ENCODE results near the gene MFAP4.

MFAP4 gene

DNA sequence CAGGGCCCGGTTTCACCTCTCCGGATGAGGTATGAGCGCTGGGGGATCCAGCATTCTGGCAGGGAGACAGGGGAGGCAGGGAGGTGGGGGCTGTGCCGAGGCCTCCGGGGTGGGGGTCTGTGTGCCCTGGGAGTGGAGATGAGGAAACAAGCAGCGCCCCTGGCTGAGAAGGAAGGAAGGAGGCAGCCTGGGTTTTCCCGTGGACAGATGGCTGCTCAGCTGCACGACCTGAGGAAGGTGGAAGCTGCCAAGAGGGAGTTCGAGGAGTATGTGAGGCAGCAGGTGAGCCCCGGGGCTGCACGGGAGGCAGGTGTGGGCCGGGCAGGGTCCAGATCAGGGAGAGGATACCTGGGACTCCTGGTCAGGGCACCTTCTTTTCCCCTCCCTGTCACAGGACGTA lies 28.3 kb upstream of the MFAP4 start:
- TF ChIP-seq TAF1 (IDR thresholded peaks at IDR 0.05; ENCODE audit: low read depth) (no peak), RAD21 (IDR thresholded peaks at IDR 0.05; ENCODE audit: low read depth) (no peak), FOXM1 (IDR thresholded peaks at IDR 0.05; ENCODE audit: borderline replicate concordance, low read depth) (no peak), YY1 (IDR thresholded peaks at IDR 0.05; ENCODE audit: low read depth) (no peak), CREB1 (IDR thresholded peaks at IDR 0.05; ENCODE audit: low read depth) (no peak), TEAD4 (IDR thresholded peaks at IDR 0.05) (no peak), EP300 (IDR thresholded peaks at IDR 0.05; ENCODE audit: borderline replicate concordance) (no peak), CEBPB (IDR thresholded peaks at IDR 0.05) (no peak), ZBTB7A (IDR thresholded peaks at IDR 0.05; ENCODE audit: low read depth) (no peak)

DNA sequence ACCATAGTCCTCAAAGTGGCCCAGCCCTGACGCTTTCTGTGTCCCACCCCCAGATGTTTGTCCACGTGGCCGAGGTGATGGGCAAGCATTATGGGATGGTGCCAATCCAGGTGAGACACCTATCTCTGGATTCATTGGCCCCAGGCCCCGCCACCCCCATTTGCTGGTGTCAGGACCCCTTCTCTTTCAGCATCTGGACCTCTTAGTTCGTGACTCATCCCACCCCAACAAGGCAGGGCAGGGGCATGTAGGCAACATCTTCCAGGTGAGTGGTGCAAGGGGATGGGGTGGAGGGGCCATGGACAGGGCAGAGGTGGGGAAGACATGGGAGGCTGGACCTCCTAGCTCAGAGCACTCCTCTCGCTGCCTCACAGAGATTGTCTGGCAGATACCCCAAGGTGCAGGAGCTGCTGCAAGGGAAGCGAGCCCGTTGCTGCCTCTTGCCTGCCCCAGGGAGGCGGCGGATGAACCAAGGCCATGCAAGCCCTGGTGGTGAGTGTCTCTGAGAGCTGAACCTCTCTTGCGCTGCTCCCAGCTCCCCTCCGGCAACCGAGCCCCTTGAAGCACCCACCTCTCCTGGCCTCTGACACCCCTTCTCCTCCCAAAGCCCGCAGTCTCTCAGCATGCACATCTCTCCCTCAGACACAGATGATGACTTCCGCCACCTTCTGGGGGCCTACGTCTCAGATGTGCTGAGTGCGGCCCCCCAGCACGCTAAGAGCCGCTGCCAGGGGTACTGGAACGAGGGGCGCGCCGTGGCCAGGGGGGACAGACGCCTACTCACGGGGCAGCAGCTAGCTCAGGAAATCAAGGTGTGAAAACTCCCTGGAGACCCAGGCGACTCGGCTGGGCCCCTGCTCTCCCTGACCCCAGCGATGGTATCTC lies 27.6 kb upstream of the MFAP4 start:
- TF ChIP-seq TAF1 (IDR thresholded peaks at IDR 0.05; ENCODE audit: low read depth): no peak
- no peak for TF ChIP-seq RAD21 (IDR thresholded peaks at IDR 0.05; ENCODE audit: low read depth)

DNA sequence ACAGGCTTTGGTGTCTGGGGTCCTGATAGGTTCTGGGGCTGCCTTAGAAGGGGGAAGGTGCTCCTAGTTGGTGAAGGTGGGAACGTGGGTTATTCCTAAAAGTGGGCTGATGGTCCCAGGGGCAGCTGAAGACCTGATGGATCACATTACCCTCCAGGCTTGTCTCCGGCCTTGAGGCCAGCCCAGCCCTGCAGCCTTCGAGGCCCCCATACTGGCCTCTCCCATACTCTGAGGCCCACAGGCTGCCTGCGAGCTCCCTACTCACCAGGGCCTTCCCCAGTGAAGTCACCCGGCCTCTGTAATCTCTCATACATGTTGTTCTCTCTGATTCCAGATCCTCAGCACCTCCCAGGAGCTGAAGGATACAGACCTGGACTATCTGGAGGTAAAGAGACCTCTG lies 26.8 kb upstream of the MFAP4 start:
- TF ChIP-seq ZBTB7A (IDR thresholded peaks at IDR 0.05; ENCODE audit: low read depth): no peak
- TF ChIP-seq FOXM1 (IDR thresholded peaks at IDR 0.05; ENCODE audit: borderline replicate concordance, low read depth): no peak
- TF ChIP-seq RAD21 (IDR thresholded peaks at IDR 0.05; ENCODE audit: low read depth): no peak
- no peak for TF ChIP-seq YY1 (IDR thresholded peaks at IDR 0.05; ENCODE audit: low read depth)
- no peak for TF ChIP-seq TEAD4 (IDR thresholded peaks at IDR 0.05)
- TF ChIP-seq CEBPB (IDR thresholded peaks at IDR 0.05): no peak
- no peak for TF ChIP-seq TAF1 (IDR thresholded peaks at IDR 0.05; ENCODE audit: low read depth)
- TF ChIP-seq TCF12 (IDR thresholded peaks at IDR 0.05; ENCODE audit: low read depth): no peak
- no peak for TF ChIP-seq CREB1 (IDR thresholded peaks at IDR 0.05; ENCODE audit: low read depth)
- TF ChIP-seq, protein P1, sequence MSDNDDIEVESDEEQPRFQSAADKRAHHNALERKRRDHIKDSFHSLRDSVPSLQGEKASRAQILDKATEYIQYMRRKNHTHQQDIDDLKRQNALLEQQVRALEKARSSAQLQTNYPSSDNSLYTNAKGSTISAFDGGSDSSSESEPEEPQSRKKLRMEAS (IDR thresholded peaks at IDR 0.05): no peak
- TF ChIP-seq, protein P2, sequence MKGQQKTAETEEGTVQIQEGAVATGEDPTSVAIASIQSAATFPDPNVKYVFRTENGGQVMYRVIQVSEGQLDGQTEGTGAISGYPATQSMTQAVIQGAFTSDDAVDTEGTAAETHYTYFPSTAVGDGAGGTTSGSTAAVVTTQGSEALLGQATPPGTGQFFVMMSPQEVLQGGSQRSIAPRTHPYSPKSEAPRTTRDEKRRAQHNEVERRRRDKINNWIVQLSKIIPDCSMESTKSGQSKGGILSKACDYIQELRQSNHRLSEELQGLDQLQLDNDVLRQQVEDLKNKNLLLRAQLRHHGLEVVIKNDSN (IDR thresholded peaks at IDR 0.05): no peak
- TF ChIP-seq, protein P3, sequence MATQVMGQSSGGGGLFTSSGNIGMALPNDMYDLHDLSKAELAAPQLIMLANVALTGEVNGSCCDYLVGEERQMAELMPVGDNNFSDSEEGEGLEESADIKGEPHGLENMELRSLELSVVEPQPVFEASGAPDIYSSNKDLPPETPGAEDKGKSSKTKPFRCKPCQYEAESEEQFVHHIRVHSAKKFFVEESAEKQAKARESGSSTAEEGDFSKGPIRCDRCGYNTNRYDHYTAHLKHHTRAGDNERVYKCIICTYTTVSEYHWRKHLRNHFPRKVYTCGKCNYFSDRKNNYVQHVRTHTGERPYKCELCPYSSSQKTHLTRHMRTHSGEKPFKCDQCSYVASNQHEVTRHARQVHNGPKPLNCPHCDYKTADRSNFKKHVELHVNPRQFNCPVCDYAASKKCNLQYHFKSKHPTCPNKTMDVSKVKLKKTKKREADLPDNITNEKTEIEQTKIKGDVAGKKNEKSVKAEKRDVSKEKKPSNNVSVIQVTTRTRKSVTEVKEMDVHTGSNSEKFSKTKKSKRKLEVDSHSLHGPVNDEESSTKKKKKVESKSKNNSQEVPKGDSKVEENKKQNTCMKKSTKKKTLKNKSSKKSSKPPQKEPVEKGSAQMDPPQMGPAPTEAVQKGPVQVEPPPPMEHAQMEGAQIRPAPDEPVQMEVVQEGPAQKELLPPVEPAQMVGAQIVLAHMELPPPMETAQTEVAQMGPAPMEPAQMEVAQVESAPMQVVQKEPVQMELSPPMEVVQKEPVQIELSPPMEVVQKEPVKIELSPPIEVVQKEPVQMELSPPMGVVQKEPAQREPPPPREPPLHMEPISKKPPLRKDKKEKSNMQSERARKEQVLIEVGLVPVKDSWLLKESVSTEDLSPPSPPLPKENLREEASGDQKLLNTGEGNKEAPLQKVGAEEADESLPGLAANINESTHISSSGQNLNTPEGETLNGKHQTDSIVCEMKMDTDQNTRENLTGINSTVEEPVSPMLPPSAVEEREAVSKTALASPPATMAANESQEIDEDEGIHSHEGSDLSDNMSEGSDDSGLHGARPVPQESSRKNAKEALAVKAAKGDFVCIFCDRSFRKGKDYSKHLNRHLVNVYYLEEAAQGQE (IDR thresholded peaks at IDR 0.05; ENCODE audit: low read depth): no peak
- TF ChIP-seq EP300 (IDR thresholded peaks at IDR 0.05; ENCODE audit: borderline replicate concordance): no peak
- no peak for TF ChIP-seq NFIC (IDR thresholded peaks at IDR 0.05)
- TF ChIP-seq EGR1 (IDR thresholded peaks at IDR 0.05): no peak

DNA sequence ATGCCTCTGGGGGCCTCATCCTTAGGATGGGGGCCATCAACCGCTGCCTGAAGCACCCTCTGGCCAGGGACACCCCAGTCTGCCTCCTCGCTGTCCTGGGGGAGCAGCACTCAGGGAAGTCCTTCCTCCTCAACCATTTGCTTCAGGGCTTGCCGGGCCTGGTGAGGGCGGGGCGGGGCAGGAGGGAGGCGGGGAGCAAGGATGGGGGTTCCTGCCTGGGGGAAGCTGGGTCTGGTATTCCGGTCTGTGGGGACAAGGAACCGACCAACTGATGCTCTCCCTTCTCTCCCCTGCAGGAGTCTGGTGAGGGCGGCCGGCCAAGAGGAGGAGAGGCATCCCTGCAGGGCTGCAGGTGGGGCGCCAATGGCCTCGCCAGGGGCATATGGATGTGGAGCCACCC lies 26.0 kb upstream of the MFAP4 start:
- TF ChIP-seq TCF12 (IDR thresholded peaks at IDR 0.05; ENCODE audit: low read depth): no peak
- TF ChIP-seq NFIC (IDR thresholded peaks at IDR 0.05): no peak
- TF ChIP-seq, protein P1 (IDR thresholded peaks at IDR 0.05): no peak
- TF ChIP-seq, protein P3 (IDR thresholded peaks at IDR 0.05; ENCODE audit: low read depth): no peak
- no peak for TF ChIP-seq TAF1 (IDR thresholded peaks at IDR 0.05; ENCODE audit: low read depth)
- no peak for TF ChIP-seq ZBTB7A (IDR thresholded peaks at IDR 0.05; ENCODE audit: low read depth)
- TF ChIP-seq FOXM1 (IDR thresholded peaks at IDR 0.05; ENCODE audit: borderline replicate concordance, low read depth): no peak
- TF ChIP-seq EP300 (IDR thresholded peaks at IDR 0.05; ENCODE audit: borderline replicate concordance): no peak
- TF ChIP-seq EGR1 (IDR thresholded peaks at IDR 0.05): no peak
- no peak for TF ChIP-seq TEAD4 (IDR thresholded peaks at IDR 0.05)

DNA sequence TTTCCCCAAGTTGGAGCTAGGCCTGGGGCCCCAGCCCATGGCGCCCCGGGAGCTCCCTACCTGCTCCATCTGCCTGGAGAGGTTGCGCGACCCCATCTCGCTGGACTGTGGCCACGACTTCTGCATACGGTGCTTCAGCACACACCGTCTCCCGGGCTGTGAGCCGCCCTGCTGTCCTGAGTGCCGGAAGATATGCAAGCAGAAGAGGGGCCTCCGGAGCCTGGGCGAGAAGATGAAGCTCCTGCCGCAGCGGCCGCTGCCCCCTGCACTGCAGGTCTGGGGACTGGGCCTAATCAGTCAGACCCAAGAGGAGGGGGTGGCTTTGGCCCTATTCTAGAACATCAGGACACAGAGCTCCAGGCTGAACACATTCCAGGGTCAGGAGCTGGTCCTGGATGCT lies 25.5 kb upstream of the MFAP4 start:
- TF ChIP-seq EGR1 (IDR thresholded peaks at IDR 0.05): no peak
- TF ChIP-seq, protein P2 (IDR thresholded peaks at IDR 0.05): no peak
- TF ChIP-seq ZBTB7A (IDR thresholded peaks at IDR 0.05; ENCODE audit: low read depth): no peak
- TF ChIP-seq YY1 (IDR thresholded peaks at IDR 0.05; ENCODE audit: low read depth): no peak
- no peak for TF ChIP-seq RAD21 (IDR thresholded peaks at IDR 0.05; ENCODE audit: low read depth)
- TF ChIP-seq, protein P3 (IDR thresholded peaks at IDR 0.05; ENCODE audit: low read depth): no peak
- TF ChIP-seq NFIC (IDR thresholded peaks at IDR 0.05): no peak
